Myocyte (in vitro differentiated cells): Measurements from ENCODE around the gene PLXDC1. TPM values are rescaled to one million over a fixed set of nuclear protein-coding genes. Genes with fewer than 3 reads are reported as not detected.

ENCODE experiments used
- DNase-seq: peaks from one replicate; pipeline ENCODE4 v3.0.0-alpha.2; 2012; ENCODE audit warnings: low read depth
- total RNA-seq: library from RNA; depleted of rRNA; stranded (reverse); fragments of >200 nt; gene quantifications from 2 replicates; pipeline ENCODE4 v1.2.3, GENCODE V29; 2014

The PLXDC1 gene
- total RNA-seq, 1 donor from 2014 or later, result 49.7 TPM

- DNase-seq, result no peak
Measured at GRCh38 chr17:39018267-39019134, 132.9 kb downstream of the PLXDC1 start.

DNA sequence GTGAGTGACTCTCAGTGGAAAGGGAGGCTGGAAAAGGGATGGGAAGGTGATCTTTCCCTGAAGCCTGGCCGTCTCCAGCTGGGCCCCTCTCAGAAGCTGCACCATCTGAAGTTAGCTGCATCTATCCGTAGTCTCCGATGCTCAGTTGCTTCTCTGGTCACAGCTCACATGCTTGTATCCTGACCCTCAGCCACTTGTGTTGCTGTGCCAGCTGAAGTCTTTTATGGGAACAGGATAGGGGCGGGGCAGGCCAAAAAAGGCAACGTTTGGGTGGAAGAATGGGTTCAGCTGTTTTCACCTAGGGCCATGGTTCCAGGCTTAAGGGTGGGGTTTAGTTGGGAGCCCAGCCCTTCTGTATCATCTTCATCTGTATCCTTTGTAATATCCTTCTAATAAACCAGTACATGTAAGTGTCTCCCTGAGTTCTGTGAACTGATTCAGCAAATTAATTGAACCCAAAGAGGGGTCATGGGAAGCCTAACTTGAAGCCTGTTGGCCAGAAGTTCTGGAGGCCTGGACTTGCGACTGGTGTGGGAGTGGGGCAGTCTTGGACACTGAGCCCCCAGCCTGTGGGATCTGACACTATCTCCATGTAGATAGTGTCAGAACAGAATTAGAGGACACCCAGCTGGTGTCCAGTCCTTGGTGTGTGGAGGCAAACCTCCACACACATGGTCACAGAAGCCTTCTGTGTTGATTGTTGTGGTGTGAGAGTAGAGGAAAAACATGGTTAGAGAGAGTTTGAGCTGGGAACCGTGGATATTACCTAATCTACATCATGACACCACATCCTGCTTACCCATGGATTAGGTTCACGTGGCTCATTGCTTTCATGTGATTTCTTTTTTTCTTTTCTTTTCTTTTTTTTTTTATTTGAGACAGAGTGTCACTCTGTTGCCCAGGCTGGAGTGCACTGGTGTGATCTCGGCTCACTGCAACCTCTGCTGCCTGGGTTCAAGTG is 135.0 kb downstream of the PLXDC1 start:
- peak; percentile 93 for DNase-seq

GRCh38 chr17:39015546-39015935 is 135.9 kb downstream of the PLXDC1 start:
- no peak for DNase-seq

- DNase-seq, result no peak
Measured at GRCh38 chr17:39014795-39015545, 136.5 kb downstream of the PLXDC1 start.

GRCh38 chr17:39014044-39014794 is 137.2 kb downstream of the PLXDC1 start:
- DNase-seq, result peak; percentile 46

Other genes starting within 250 kb of the PLXDC1 start
- gene FBXO47, start 184.2 kb downstream of the PLXDC1 start, total RNA-seq, result not detected in 2 replicates
- not detected in 2 replicates for gene ARL5C, start 14.5 kb upstream of the PLXDC1 start, total RNA-seq
- gene CACNB1, start 46.0 kb upstream of the PLXDC1 start, total RNA-seq, result 190 and 408 TPM in 2 replicates
- 1,695 and 1,875 TPM in 2 replicates for gene RPL19, start 48.6 kb upstream of the PLXDC1 start, total RNA-seq
- gene STAC2, start 74.3 kb upstream of the PLXDC1 start, total RNA-seq, result 0.11 and 0.16 TPM in 2 replicates
- 9.4 and 11.2 TPM in 2 replicates for gene FBXL20, start 250.0 kb upstream of the PLXDC1 start, total RNA-seq